ENCODE measurements around the gene CPOX.

CPOX gene

DNA sequence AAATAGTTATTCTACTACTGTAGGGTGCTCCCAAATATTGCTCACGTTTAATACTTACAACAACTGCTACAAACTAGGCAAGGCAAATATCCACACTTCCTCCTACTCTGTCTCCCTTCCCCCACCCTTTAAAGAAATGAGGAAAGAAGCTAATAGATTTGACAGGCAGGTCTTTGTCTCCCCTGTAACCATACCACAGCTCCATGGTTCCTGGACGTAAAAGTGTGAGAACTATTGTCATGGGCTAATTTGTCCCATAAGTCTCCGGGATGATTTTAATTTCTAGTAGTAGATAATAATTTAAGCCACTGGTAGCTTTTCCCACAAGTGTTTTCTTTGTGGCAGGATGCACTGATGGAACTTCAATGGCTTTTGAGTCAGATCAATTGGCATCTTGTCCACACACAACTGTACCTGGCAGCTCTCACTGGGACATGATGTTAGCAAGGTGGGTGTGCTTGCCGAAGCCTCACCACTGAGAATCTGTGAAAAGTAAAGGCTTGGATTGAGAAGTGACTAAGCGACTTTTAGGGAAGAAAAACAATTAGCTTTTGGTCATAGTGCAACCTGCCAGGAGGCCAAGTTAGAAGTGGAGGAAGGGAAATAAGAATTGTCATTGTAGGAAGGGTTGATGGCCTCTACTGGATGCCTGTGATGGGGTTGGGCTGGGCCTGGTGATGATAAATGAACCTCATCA lies 1.4 kb upstream of the CPOX start:
- TF ChIP-seq, protein P1, sequence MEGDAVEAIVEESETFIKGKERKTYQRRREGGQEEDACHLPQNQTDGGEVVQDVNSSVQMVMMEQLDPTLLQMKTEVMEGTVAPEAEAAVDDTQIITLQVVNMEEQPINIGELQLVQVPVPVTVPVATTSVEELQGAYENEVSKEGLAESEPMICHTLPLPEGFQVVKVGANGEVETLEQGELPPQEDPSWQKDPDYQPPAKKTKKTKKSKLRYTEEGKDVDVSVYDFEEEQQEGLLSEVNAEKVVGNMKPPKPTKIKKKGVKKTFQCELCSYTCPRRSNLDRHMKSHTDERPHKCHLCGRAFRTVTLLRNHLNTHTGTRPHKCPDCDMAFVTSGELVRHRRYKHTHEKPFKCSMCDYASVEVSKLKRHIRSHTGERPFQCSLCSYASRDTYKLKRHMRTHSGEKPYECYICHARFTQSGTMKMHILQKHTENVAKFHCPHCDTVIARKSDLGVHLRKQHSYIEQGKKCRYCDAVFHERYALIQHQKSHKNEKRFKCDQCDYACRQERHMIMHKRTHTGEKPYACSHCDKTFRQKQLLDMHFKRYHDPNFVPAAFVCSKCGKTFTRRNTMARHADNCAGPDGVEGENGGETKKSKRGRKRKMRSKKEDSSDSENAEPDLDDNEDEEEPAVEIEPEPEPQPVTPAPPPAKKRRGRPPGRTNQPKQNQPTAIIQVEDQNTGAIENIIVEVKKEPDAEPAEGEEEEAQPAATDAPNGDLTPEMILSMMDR (IDR thresholded peaks at IDR 0.05; ENCODE audit: low read depth, low read length, missing control alignments), result no peak
- DNase-seq (ENCODE audit: extremely low read depth, low read depth), result no peak
- no peak overlapping the region for H3K4me3 ChIP-seq (replicated peaks; ENCODE audit: low read depth, low read length)

DNA sequence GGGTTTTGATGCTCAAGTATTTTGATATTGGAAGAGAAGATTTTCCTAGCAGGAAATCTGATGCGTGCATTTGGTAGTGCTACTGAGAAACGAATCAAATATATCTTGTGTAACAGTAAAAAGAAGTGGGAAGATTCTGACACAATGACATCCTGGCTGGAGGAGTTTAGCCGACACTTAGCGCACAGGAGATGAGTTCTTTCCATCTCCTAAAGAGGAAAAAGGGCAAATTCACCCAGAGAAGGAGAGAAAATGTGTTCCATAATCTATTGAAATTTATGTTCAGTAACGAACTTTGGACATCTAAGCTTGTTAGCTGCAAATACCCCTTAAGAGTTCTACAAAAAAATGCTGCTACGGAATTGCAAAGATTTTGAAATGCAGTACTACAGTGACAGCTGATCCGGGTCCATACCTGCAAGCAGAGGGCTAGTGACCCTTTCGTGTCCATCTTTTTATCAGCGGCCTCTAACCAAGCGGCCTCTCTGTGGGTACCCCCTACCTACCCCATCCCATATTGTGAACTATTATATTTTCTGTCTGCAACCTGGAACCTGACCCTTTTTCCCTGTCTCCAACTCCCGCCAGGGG lies 971 bp downstream of the CPOX start:
- no peak for DNase-seq (ENCODE audit: extremely low read depth, low read depth)
- TF ChIP-seq, protein P1 (IDR thresholded peaks at IDR 0.05; ENCODE audit: low read depth, low read length, missing control alignments), result no peak
- H3K4me3 ChIP-seq (replicated peaks; ENCODE audit: low read depth, low read length), result peak overlapping the region; percentile 78

DNA sequence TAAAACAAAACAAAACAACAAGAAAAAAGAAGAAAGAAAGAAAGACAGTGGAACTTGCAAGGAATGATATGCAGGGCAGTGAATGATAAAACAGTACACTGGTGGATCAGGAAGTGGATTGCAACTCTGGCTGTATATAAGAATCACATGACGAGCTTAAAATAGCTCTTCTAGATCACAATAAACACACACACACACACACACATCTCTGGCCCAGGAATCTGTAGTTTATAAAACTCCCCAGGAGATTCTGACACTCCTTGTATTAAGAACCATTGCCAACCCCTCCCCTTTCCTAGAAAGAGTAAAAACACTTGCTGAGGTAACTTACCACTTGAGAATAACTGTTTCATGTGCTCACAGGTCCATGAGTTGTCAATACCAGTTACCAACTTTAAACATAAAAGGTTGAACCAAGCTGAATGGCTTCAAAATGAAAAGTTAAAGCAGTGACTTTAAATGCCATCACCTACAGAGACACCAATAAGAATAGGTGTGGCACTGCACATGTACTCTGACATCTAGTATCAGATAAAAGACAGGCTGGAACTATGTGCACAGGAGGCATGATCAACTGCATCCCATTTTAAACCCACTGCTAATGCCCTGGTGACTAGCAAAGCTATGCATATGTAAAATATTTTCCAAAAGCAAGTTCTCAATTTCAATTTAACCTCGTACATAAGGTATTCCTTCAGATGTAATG lies 3.9 kb downstream of the CPOX start:
- no peak overlapping the region for H3K4me3 ChIP-seq (replicated peaks; ENCODE audit: low read depth, low read length)
- TF ChIP-seq, protein P1 (IDR thresholded peaks at IDR 0.05; ENCODE audit: low read depth, low read length, missing control alignments), result no peak
- no peak for DNase-seq (ENCODE audit: extremely low read depth, low read depth)

DNA sequence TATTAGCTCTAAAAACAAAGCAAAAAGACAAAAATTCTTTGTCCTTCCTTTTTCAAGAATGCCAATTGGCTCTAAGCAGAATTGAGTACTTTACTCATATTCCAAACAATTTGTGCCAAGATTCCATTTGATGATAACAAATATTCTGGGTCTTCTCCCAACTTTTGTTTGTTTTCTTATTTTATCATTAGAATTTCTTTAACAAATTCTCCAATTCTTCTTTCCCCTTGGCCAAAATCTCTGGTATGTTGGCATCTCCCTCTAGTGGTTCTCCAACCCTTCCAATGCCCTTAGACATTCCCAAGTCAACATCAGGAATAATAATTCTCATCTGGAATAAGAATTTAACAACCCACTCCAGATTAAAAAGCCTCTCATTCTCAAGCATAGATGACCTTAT lies 5.3 kb downstream of the CPOX start:
- TF ChIP-seq, protein P1 (IDR thresholded peaks at IDR 0.05; ENCODE audit: low read depth, low read length, missing control alignments), result peak; percentile 26
- DNase-seq (ENCODE audit: extremely low read depth, low read depth), result no peak
- no peak overlapping the region for H3K4me3 ChIP-seq (replicated peaks; ENCODE audit: low read depth, low read length)

DNA sequence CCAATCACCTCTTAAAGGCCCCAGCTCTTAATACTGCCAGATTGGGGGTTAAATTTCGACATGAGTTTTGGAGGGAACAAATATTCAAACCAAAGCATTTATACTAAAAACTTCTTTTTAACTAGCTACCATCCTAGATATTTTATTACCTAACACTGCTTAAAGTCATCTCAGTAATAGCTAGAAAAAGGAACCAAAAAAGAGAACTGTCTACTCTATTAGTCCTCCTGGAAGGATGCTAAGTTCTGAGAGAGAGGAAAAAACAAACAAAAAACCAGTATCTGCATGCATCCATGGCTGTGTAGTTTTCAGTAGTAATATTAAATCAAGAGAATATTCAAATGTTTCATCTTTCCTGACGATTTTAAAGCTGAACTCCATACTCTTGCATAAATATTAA lies 5.8 kb downstream of the CPOX start:
- no peak overlapping the region for H3K4me3 ChIP-seq (replicated peaks; ENCODE audit: low read depth, low read length)
- TF ChIP-seq, protein P1 (IDR thresholded peaks at IDR 0.05; ENCODE audit: low read depth, low read length, missing control alignments), result no peak
- no peak for DNase-seq (ENCODE audit: extremely low read depth, low read depth)

DNA sequence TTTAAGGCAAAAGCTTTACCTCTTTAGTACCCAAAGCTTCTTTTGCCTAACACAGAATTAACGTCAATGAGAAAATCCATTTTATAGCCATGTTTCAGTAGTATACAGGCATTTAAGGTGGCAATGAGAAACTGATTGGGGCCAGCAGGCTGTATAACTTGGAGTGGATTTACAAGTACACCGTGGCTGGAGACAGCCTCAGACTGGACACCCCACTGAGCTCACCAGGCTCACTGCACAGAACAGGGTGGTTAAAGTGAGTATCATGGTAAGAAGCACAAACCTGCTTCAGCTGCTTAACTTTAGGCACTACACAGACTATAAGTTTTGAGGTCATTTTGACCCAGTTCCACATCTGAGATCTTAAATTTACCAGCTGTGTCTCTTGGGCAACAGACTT lies 8.9 kb downstream of the CPOX start:
- no peak for DNase-seq (ENCODE audit: extremely low read depth, low read depth)
- H3K4me3 ChIP-seq (replicated peaks; ENCODE audit: low read depth, low read length), result no peak overlapping the region
- TF ChIP-seq, protein P1 (IDR thresholded peaks at IDR 0.05; ENCODE audit: low read depth, low read length, missing control alignments), result no peak

Measured in HFF-Myc (cell line).